Peyer's patch (tissue), 4 donors: ENCODE data around the gene CSNK1G1. TPM values are rescaled to one million over a fixed set of nuclear protein-coding genes. Genes with fewer than 3 reads are reported as not detected.

Source experiments
- DNase-seq, 3 donors: peaks; one replicate each; pipeline ENCODE4 v3.0.0-alpha.2; 2017 to 2019
- H3K27ac ChIP-seq, 4 donors: fragments of 200-600 bp; sonication (generic); one replicate each; pipeline ENCODE4 v1.5.1; 2016 to 2019
- H3K27me3 ChIP-seq, 2 donors: fragments of 200-600 bp; sonication (generic); one replicate each; pipeline ENCODE4 v1.5.1; 2019
- H3K36me3 ChIP-seq, 3 donors: fragments of 200-600 bp; sonication (generic); one replicate each; pipeline ENCODE4 v1.5.1; 2016 to 2019
- H3K4me1 ChIP-seq, 4 donors: fragments of 200-600 bp; sonication (generic); one replicate each; pipeline ENCODE4 v1.5.1; 2016 to 2019
- H3K4me3 ChIP-seq, 4 donors: fragments of 200-600 bp; sonication (generic); 1 replicate in 3 of 4; 2 replicates in 1 of 4; pipeline ENCODE4 v1.5.1; 2016 to 2019; ENCODE audit warnings: mild to moderate bottlenecking in 1 of 4
- H3K9me3 ChIP-seq, 4 donors: fragments of 200-600 bp; sonication (generic); one replicate each; pipeline ENCODE4 v1.5.1; 2016 to 2019; ENCODE audit warnings: mild to moderate bottlenecking in 1 of 4
- CTCF ChIP-seq, 6 experiments: fragments of 450-650 bp in 4 of 6; fragments of 200-600 bp in 2 of 6; sonication (generic) in 1 of 6; IDR thresholded peaks; one replicate each; pipeline ENCODE4 v1.5.1; 2017 to 2019; ENCODE audit warnings: antibody characterized with exemption in 6 of 6, mild to moderate bottlenecking in 3 of 6, moderate library complexity in 1 of 6
- POLR2A ChIP-seq, 2 donors: fragments of 450-650 bp; IDR thresholded peaks; one replicate each; pipeline ENCODE4 v1.5.1; 2017; ENCODE audit warnings: antibody characterized with exemption in 2 of 2, mild to moderate bottlenecking in 2 of 2, moderate library complexity in 2 of 2
- total RNA-seq, 4 donors: library from RNA; depleted of rRNA; stranded (reverse); fragments of >200 nt; gene quantifications; one replicate each; pipeline ENCODE4 v1.1.0, GENCODE V29; 2016

The CSNK1G1 gene
- total RNA-seq, 4 donors from 2014 or later = 12.3 to 36.5 (median 24.2) TPM

GRCh38 chr15:64146041-64146440 is 209.9 kb downstream of the CSNK1G1 start:
- Histone ChIP-seq H3K4me3 (no peak overlapping the region), H3K27ac (no peak overlapping the region), H3K4me1 (peaks cover 0 to 1% (median 0%) of the 10 kb centered on the region in 4 donors), H3K9me3 (no peaks in the 10 kb centered on the region), H3K27me3 (no peaks in the 10 kb centered on the region), H3K36me3 (peaks cover 0 to 27% (median 0%) of the 10 kb centered on the region in 3 donors)
- TF ChIP-seq CTCF (IDR thresholded peaks at IDR 0.05) = no peak
- no peak for TF ChIP-seq POLR2A (IDR thresholded peaks at IDR 0.05)
- DNase-seq = no peak

- no peak for TF ChIP-seq POLR2A (IDR thresholded peaks at IDR 0.05)
- no peak for TF ChIP-seq CTCF (IDR thresholded peaks at IDR 0.05)
- Histone ChIP-seq H3K36me3 (peaks cover 0 to 30% (median 0%) of the 10 kb centered on the region in 3 donors), H3K27me3 (no peaks in the 10 kb centered on the region), H3K9me3 (no peaks in the 10 kb centered on the region), H3K4me1 (no peaks in the 10 kb centered on the region), H3K27ac (peak overlapping the region in 1 of 4 donors; percentile 58), H3K4me3 (no peak overlapping the region)
- DNase-seq = no peak
Measured at GRCh38 chr15:64144565-64145281, 211.2 kb downstream of the CSNK1G1 start.

- no peaks in the 10 kb centered on the region for H3K4me1 ChIP-seq
- peaks cover 0 to 30% (median 0%) of the 10 kb centered on the region in 3 donors for H3K36me3 ChIP-seq
Measured at GRCh38 chr15:64144192-64144564, 211.8 kb downstream of the CSNK1G1 start.

GRCh38 chr15:64143276-64143675 is 212.7 kb downstream of the CSNK1G1 start:
- no peaks in the 10 kb centered on the region for H3K27me3 ChIP-seq
- no peak for DNase-seq
- no peaks in the 10 kb centered on the region for H3K9me3 ChIP-seq
- no peaks in the 10 kb centered on the region for H3K4me1 ChIP-seq
- H3K4me3 ChIP-seq = no peak overlapping the region
- H3K36me3 ChIP-seq = peaks cover 0 to 36% (median 0%) of the 10 kb centered on the region in 3 donors
- no peak overlapping the region for H3K27ac ChIP-seq
- TF ChIP-seq POLR2A (IDR thresholded peaks at IDR 0.05) = no peak
- no peak for TF ChIP-seq CTCF (IDR thresholded peaks at IDR 0.05)

More at GRCh38 chr15:64144192-64144564, 211.8 kb downstream of the CSNK1G1 start:
- no peaks in the 10 kb centered on the region for H3K27me3 ChIP-seq
- TF ChIP-seq POLR2A (IDR thresholded peaks at IDR 0.05) (no peak), CTCF (IDR thresholded peaks at IDR 0.05) (no peak)
- H3K4me3 ChIP-seq = no peak overlapping the region
- peak overlapping the region in 1 of 4 donors; percentile 58 for H3K27ac ChIP-seq
- DNase-seq = no peak
- no peaks in the 10 kb centered on the region for H3K9me3 ChIP-seq

- no peaks in the 10 kb centered on the region for H3K4me1 ChIP-seq
- H3K9me3 ChIP-seq = no peaks in the 10 kb centered on the region
- no peak overlapping the region for H3K27ac ChIP-seq
- no peak overlapping the region for H3K4me3 ChIP-seq
- H3K36me3 ChIP-seq = peaks cover 0 to 49% (median 0%) of the 10 kb centered on the region in 3 donors
- DNase-seq = no peak
- TF ChIP-seq POLR2A (IDR thresholded peaks at IDR 0.05) (no peak), CTCF (IDR thresholded peaks at IDR 0.05) (no peak)
- no peaks in the 10 kb centered on the region for H3K27me3 ChIP-seq
Measured at GRCh38 chr15:64141798-64142512, 214.0 kb downstream of the CSNK1G1 start.
